Erythroblast (primary cell): ENCODE measurements around the gene DGAT2.

ENCODE experiments used
- DNase-seq, 2 experiments: peaks; one replicate each; lab custom pipeline; 2025; lab: John Stamatoyannopoulos, UW
- GATA1 ChIP-seq: IDR thresholded peaks from 2 replicates; pipeline ENCODE4 v1.6.1; 2011; ENCODE audit warnings: low read depth, mild to moderate bottlenecking, control low read depth, low read length, moderate library complexity
- POLR2A ChIP-seq: IDR thresholded peaks from 2 replicates; pipeline ENCODE4 v1.6.1; 2011; ENCODE audit warnings: mild to moderate bottlenecking, low read length

DGAT2 gene

GRCh38 chr11:75827562-75827961 is 59.0 kb downstream of the DGAT2 start:
- no peak for TF ChIP-seq GATA1
- no peak for TF ChIP-seq POLR2A
- DNase-seq: no peak

- no peak for TF ChIP-seq POLR2A
- TF ChIP-seq GATA1: no peak
Observed at GRCh38 chr11:75831915-75832502, 63.4 kb downstream of the DGAT2 start.

GRCh38 chr11:75834728-75835127 is 66.2 kb downstream of the DGAT2 start:
- TF ChIP-seq POLR2A: no peak
- no peak for TF ChIP-seq GATA1
- DNase-seq: no peak

More at GRCh38 chr11:75831915-75832502, 63.4 kb downstream of the DGAT2 start:
- DNase-seq: no peak

GRCh38 chr11:75836417-75836816 is 67.8 kb downstream of the DGAT2 start:
- no peak for TF ChIP-seq GATA1
- DNase-seq: no peak

GRCh38 chr11:75839851-75840250 is 71.3 kb downstream of the DGAT2 start:
- TF ChIP-seq GATA1: no peak
- no peak for TF ChIP-seq POLR2A
- no peak for DNase-seq

GRCh38 chr11:75840522-75840921 is 71.9 kb downstream of the DGAT2 start:
- no peak for DNase-seq
- no peak for TF ChIP-seq POLR2A
- no peak for TF ChIP-seq GATA1

GRCh38 chr11:75841739-75842138 is 73.2 kb downstream of the DGAT2 start:
- DNase-seq: no peak
- TF ChIP-seq POLR2A (no peak), GATA1 (no peak)

GRCh38 chr11:75845324-75845723 is 76.7 kb downstream of the DGAT2 start:
- no peak for DNase-seq
- TF ChIP-seq POLR2A (no peak), GATA1 (no peak)

GRCh38 chr11:75849894-75850293 is 81.3 kb downstream of the DGAT2 start:
- TF ChIP-seq GATA1 (no peak), POLR2A (no peak)
- DNase-seq: peak in 1 of 2 experiments; percentile 37

- no peak for TF ChIP-seq POLR2A
- TF ChIP-seq GATA1: no peak
- DNase-seq: peak in 1 of 2 experiments; percentile 17
Observed at GRCh38 chr11:75850787-75851186, 82.2 kb downstream of the DGAT2 start.
